SU-DHL-6 (cell line): Measurements from ENCODE around the gene TDRD10.

Source experiments
- H2AFZ ChIP-seq: fragments of 200-600 bp; sonication (generic); 2 replicates; pipeline ENCODE4 v1.6.1; 2014; ENCODE audit warnings: low read depth, mild to moderate bottlenecking, moderate library complexity, mixed read lengths, antibody characterized with exemption, low read length; ENCODE audit not compliant: severe bottlenecking
- H3F3A ChIP-seq: fragments of 200-600 bp; shearing (Covaris generic); 2 replicates; pipeline ENCODE4 v1.6.0; 2016; ENCODE audit warnings: antibody characterized with exemption, mild to moderate bottlenecking; ENCODE audit not compliant: insufficient read depth
- H3K27ac ChIP-seq: fragments of 200-600 bp; sonication (generic); 2 replicates; pipeline ENCODE4 v1.5.1; 2016; ENCODE audit warnings: low read depth, mild to moderate bottlenecking, low read length, moderate library complexity, mixed read lengths
- H3K27me3 ChIP-seq: fragments of 200-600 bp; sonication (generic), shearing (Covaris generic); 2 replicates; pipeline ENCODE4 v1.6.0; 2014; ENCODE audit warnings: mild to moderate bottlenecking, low read length
- H3K36me3 ChIP-seq: fragments of 200-600 bp; sonication (generic); 2 replicates; pipeline ENCODE4 v1.6.1; 2014; ENCODE audit warnings: mild to moderate bottlenecking, low read length, mixed read lengths
- H3K4me2 ChIP-seq: fragments of 300-600, 200-600 bp; shearing (Covaris generic), sonication (generic); 2 replicates; pipeline ENCODE4 v1.6.0; 2014; ENCODE audit warnings: low read length, low read depth, mild to moderate bottlenecking; ENCODE audit not compliant: poor library complexity, severe bottlenecking
- H3K4me3 ChIP-seq: fragments of 200-600 bp; sonication (generic); 2 replicates; pipeline ENCODE4 v1.5.1; 2014; ENCODE audit warnings: antibody characterized with exemption, low read length, mild to moderate bottlenecking, mixed read lengths; ENCODE audit not compliant: insufficient read depth, poor library complexity, severe bottlenecking
- H3K79me2 ChIP-seq: fragments of 200-600 bp; sonication (generic); 2 replicates; pipeline ENCODE4 v1.6.1; 2014; ENCODE audit warnings: mild to moderate bottlenecking, low read length, moderate library complexity; ENCODE audit not compliant: insufficient read depth
- H3K9ac ChIP-seq: fragments of 200-600 bp; sonication (generic); 2 replicates; pipeline ENCODE4 v1.7.0; 2014; ENCODE audit warnings: mild to moderate bottlenecking, low read length
- H3K9me2 ChIP-seq: fragments of 200-600 bp; sonication (generic); replicated peaks from 2 replicates; pipeline ENCODE4 v1.6.1; 2014; ENCODE audit warnings: low read length; ENCODE audit not compliant: insufficient read depth
- H3K9me3 ChIP-seq: fragments of 200-600 bp; sonication (generic); 2 replicates; pipeline ENCODE4 v1.6.1; 2014; ENCODE audit warnings: low read length, mixed read lengths; ENCODE audit not compliant: insufficient read depth
- H4K20me1 ChIP-seq: fragments of 200-600 bp; sonication (generic); 2 replicates; pipeline ENCODE4 v1.6.1; 2014; ENCODE audit warnings: low read depth, mild to moderate bottlenecking, antibody characterized with exemption, low read length, moderate library complexity, mixed read lengths
- CTCF ChIP-seq: fragments of 200-600 bp; sonication (generic); IDR thresholded peaks from one replicate; pipeline ENCODE4 v1.5.1; 2017; ENCODE audit warnings: antibody characterized with exemption, mild to moderate bottlenecking, low read length, moderate library complexity; ENCODE audit not compliant: insufficient read depth, poor library complexity, severe bottlenecking
- EZH2phosphoT487 ChIP-seq: fragments of 200-600 bp; sonication (generic), shearing (Covaris generic); conservative IDR thresholded peaks from 2 replicates; pipeline ENCODE4 v1.6.1; 2018; ENCODE audit warnings: mild to moderate bottlenecking, antibody characterized with exemption, low read length, moderate library complexity, mixed read lengths

Gene TDRD10

GRCh38 chr1:154474802-154475201 is 27.2 kb upstream of the TDRD10 start:
- Histone ChIP-seq H3F3A (no peaks in the 10 kb centered on the region), H4K20me1 (no peaks in the 10 kb centered on the region), H3K36me3 (no peaks in the 10 kb centered on the region), H3K4me3 (no peak overlapping the region), H3K4me2 (no peak overlapping the region), H3K27me3 (no peaks in the 10 kb centered on the region), H3K9me2 (no peaks in the 10 kb centered on the region), H3K27ac (no peak overlapping the region), H3K79me2 (no peaks in the 10 kb centered on the region), H3K9me3 (no peaks in the 10 kb centered on the region), H3K9ac (no peak overlapping the region), H2AFZ (no peak overlapping the region)
- TF ChIP-seq EZH2phosphoT487 (no peak), CTCF (no peak)

DNA sequence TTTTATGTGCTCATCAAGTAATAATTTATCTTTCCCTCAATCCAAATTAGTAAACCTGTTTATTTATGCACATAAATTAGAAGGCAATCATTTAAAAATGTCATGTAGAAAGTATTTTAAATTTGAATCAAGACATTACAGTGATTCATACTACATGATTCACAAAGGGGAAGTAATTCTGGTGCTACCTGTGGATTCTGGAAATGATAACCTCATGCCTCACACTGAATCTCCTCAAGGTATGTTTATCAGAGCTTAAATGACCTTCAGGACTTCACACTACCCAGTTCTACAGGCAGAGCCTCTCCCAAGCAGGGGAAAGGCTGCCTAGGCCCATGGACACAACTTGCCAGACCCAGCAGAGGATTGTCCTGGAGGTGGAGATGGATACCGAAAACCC is 25.2 kb upstream of the TDRD10 start:
- H4K20me1 ChIP-seq: no peaks in the 10 kb centered on the region
- H2AFZ ChIP-seq: no peak overlapping the region
- no peak overlapping the region for H3K4me3 ChIP-seq
- H3K4me2 ChIP-seq: no peak overlapping the region
- H3K9ac ChIP-seq: no peak overlapping the region
- no peaks in the 10 kb centered on the region for H3K79me2 ChIP-seq
- no peaks in the 10 kb centered on the region for H3K36me3 ChIP-seq
- no peak overlapping the region for H3K27ac ChIP-seq
- H3K27me3 ChIP-seq: no peaks in the 10 kb centered on the region
- 0 out of 2 replicates have a peak, but pooled peaks cover 3% of the 10 kb centered on the region for H3F3A ChIP-seq
- H3K9me2 ChIP-seq: no peaks in the 10 kb centered on the region
- TF ChIP-seq EZH2phosphoT487: no peak
- no peak for TF ChIP-seq CTCF
- no peaks in the 10 kb centered on the region for H3K9me3 ChIP-seq

GRCh38 chr1:154478013-154478412 is 24.0 kb upstream of the TDRD10 start:
- H2AFZ ChIP-seq: peak overlapping the region; percentile 49
- no peaks in the 10 kb centered on the region for H3K9me3 ChIP-seq
- no peak overlapping the region for H3K4me2 ChIP-seq
- H3K9ac ChIP-seq: no peak overlapping the region
- H3K4me3 ChIP-seq: no peak overlapping the region
- no peaks in the 10 kb centered on the region for H3K27me3 ChIP-seq
- no peak overlapping the region for H3K27ac ChIP-seq
- H3K79me2 ChIP-seq: no peaks in the 10 kb centered on the region
- TF ChIP-seq CTCF (no peak), EZH2phosphoT487 (no peak)
- no peaks in the 10 kb centered on the region for H3K9me2 ChIP-seq
- no peaks in the 10 kb centered on the region for H3K36me3 ChIP-seq
- no peaks in the 10 kb centered on the region for H4K20me1 ChIP-seq
- 0 out of 2 replicates have a peak, but pooled peaks cover 3% of the 10 kb centered on the region for H3F3A ChIP-seq

GRCh38 chr1:154478639-154479038 is 23.4 kb upstream of the TDRD10 start:
- no peaks in the 10 kb centered on the region for H3K36me3 ChIP-seq
- H3K4me3 ChIP-seq: no peak overlapping the region
- no peak overlapping the region for H3K9ac ChIP-seq
- H3K79me2 ChIP-seq: no peaks in the 10 kb centered on the region
- no peaks in the 10 kb centered on the region for H3K27me3 ChIP-seq
- no peaks in the 10 kb centered on the region for H4K20me1 ChIP-seq
- peak overlapping the region; percentile 49 for H2AFZ ChIP-seq
- H3K4me2 ChIP-seq: no peak overlapping the region
- H3K9me2 ChIP-seq: no peaks in the 10 kb centered on the region
- no peak overlapping the region for H3K27ac ChIP-seq
- no peaks in the 10 kb centered on the region for H3K9me3 ChIP-seq
- H3F3A ChIP-seq: 0 out of 2 replicates have a peak, but pooled peaks cover 3% of the 10 kb centered on the region
- TF ChIP-seq EZH2phosphoT487 (no peak), CTCF (no peak)
